ENCODE results near the gene TNKS1BP1. TPM values are rescaled to one million over a fixed set of nuclear protein-coding genes. Genes with fewer than 3 reads are reported as not detected.

Gene TNKS1BP1
- polyA plus RNA-seq, 1 of the 3 experiments (the other 2 are of a cell fraction): 43.3 TPM

DNA sequence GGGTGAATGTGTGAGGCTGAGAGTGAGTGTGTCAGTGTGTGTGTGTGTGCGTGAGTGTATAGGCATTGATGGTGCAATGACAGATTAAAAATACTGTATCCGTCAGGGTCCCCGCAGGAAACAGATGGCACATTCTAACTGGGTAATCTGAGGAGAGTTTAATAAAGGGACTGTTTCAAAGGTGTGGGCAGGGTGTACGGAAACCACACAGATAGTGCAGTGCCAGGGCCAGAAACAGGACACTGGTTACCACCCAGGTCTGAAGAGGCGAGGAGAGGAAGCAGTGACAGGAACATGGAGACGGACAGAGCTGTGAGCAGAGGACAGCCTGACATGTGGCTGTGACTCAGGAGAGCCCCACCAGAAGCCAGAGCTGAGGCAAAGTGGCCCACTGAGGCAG is 29.9 kb upstream of the TNKS1BP1 start:
- Histone ChIP-seq H3K9ac (no peak overlapping the region), H3K79me2 (ENCODE audit: insufficient read depth) (no peaks in the 10 kb centered on the region), H3F3A (replicated peaks; ENCODE audit: insufficient read depth) (no peaks in the 10 kb centered on the region), H3K9me2 (no peaks in the 10 kb centered on the region), H3K4me3 (ENCODE audit: low read depth in 2 of 2, low read length in 1 of 2) (no peak overlapping the region), H3K27me3 (ENCODE audit: insufficient read depth) (peaks cover 4% of the 10 kb centered on the region; the same call in 1 of the 2 replicates), H3K36me3 (replicated peaks in 1 of 2; ENCODE audit: control insufficient read depth in 1 of 2, insufficient read depth in 2 of 2, low read length in 1 of 2) (no peaks in the 10 kb centered on the region), H2AFZ (ENCODE audit: low read depth) (no peak overlapping the region), H3K9me3 (no peaks in the 10 kb centered on the region), H4K20me1 (ENCODE audit: insufficient read depth) (no peaks in the 10 kb centered on the region), H3K27ac (ENCODE audit: low read depth in 2 of 2, low read length in 1 of 2) (no peak overlapping the region), H3K4me1 (ENCODE audit: control insufficient read depth in 1 of 2, insufficient read depth in 2 of 2, low read depth in 1 of 2, low read length in 1 of 2) (peaks cover 0 to under 1% of the 10 kb centered on the region in 2 experiments; a peak in 1 of 4 replicates), H3K4me2 (no peak overlapping the region)
- POLR2A ChIA-PET: no interaction called here
- WGBS (ENCODE audit: low lambda C conversion rate): 75% methylated on average over 6 of the region's 6 CpGs
- TF ChIP-seq POLR2AphosphoS5 (IDR thresholded peaks at IDR 0.05; ENCODE audit: low read depth, low read length) (no peak), RFX5 (IDR thresholded peaks at IDR 0.05; ENCODE audit: low read length) (no peak), RXRA (IDR thresholded peaks at IDR 0.05; ENCODE audit: borderline replicate concordance, low read depth) (no peak), EZH2phosphoT487 (IDR thresholded peaks at IDR 0.05; ENCODE audit: borderline replicate concordance, low read depth) (no peak), RAD21 (IDR thresholded peaks at IDR 0.05; ENCODE audit: low read length) (no peak)
- TF ChIP-seq, protein P1, sequence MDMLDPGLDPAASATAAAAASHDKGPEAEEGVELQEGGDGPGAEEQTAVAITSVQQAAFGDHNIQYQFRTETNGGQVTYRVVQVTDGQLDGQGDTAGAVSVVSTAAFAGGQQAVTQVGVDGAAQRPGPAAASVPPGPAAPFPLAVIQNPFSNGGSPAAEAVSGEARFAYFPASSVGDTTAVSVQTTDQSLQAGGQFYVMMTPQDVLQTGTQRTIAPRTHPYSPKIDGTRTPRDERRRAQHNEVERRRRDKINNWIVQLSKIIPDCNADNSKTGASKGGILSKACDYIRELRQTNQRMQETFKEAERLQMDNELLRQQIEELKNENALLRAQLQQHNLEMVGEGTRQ (IDR thresholded peaks at IDR 0.05; ENCODE audit: borderline replicate concordance, low read depth, low read length): no peak
- CTCF ChIA-PET: no interaction called here
- DNase-seq: no peak

DNA sequence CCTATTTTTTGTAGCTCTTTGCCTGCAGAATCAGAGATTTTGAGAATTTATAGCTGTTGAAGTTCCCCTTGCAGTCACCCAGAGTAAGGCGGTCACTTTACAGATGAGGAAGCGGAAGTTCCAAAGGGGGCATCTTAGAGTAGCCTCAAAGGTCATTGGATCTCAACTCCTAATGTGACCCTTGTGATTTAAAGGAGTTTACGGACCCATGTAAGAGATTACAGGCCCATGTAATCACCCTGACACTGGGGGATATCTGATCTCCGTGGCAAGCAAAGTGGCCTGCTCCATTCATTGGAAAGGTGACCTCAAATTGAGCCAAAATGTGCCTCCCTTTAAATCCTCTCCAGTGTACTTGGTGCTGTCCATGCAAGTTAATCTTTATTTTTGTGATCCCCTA is 29.1 kb upstream of the TNKS1BP1 start:
- DNase-seq: no peak
- H3K9ac ChIP-seq: no peak overlapping the region
- no peaks in the 10 kb centered on the region for H3K9me2 ChIP-seq
- TF ChIP-seq, protein P2, sequence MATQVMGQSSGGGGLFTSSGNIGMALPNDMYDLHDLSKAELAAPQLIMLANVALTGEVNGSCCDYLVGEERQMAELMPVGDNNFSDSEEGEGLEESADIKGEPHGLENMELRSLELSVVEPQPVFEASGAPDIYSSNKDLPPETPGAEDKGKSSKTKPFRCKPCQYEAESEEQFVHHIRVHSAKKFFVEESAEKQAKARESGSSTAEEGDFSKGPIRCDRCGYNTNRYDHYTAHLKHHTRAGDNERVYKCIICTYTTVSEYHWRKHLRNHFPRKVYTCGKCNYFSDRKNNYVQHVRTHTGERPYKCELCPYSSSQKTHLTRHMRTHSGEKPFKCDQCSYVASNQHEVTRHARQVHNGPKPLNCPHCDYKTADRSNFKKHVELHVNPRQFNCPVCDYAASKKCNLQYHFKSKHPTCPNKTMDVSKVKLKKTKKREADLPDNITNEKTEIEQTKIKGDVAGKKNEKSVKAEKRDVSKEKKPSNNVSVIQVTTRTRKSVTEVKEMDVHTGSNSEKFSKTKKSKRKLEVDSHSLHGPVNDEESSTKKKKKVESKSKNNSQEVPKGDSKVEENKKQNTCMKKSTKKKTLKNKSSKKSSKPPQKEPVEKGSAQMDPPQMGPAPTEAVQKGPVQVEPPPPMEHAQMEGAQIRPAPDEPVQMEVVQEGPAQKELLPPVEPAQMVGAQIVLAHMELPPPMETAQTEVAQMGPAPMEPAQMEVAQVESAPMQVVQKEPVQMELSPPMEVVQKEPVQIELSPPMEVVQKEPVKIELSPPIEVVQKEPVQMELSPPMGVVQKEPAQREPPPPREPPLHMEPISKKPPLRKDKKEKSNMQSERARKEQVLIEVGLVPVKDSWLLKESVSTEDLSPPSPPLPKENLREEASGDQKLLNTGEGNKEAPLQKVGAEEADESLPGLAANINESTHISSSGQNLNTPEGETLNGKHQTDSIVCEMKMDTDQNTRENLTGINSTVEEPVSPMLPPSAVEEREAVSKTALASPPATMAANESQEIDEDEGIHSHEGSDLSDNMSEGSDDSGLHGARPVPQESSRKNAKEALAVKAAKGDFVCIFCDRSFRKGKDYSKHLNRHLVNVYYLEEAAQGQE (IDR thresholded peaks at IDR 0.05; ENCODE audit: low read depth, low read length): no peak
- TF ChIP-seq JUND (IDR thresholded peaks at IDR 0.05) (no peak), YY1 (IDR thresholded peaks at IDR 0.05; ENCODE audit: low read depth) (no peak), NFIC (IDR thresholded peaks at IDR 0.05; ENCODE audit: borderline replicate concordance) (no peak), TCF12 (IDR thresholded peaks at IDR 0.05) (no peak), GABPA (IDR thresholded peaks at IDR 0.05; ENCODE audit: low read depth) (no peak), ELF1 (IDR thresholded peaks at IDR 0.05) (no peak), RFX5 (IDR thresholded peaks at IDR 0.05; ENCODE audit: low read length) (no peak), FOXJ3 (CRISPR knock-in tag; IDR thresholded peaks at IDR 0.05) (no peak)
- TF ChIP-seq, protein P3, sequence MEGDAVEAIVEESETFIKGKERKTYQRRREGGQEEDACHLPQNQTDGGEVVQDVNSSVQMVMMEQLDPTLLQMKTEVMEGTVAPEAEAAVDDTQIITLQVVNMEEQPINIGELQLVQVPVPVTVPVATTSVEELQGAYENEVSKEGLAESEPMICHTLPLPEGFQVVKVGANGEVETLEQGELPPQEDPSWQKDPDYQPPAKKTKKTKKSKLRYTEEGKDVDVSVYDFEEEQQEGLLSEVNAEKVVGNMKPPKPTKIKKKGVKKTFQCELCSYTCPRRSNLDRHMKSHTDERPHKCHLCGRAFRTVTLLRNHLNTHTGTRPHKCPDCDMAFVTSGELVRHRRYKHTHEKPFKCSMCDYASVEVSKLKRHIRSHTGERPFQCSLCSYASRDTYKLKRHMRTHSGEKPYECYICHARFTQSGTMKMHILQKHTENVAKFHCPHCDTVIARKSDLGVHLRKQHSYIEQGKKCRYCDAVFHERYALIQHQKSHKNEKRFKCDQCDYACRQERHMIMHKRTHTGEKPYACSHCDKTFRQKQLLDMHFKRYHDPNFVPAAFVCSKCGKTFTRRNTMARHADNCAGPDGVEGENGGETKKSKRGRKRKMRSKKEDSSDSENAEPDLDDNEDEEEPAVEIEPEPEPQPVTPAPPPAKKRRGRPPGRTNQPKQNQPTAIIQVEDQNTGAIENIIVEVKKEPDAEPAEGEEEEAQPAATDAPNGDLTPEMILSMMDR (IDR thresholded peaks at IDR 0.05): no peak
- TF ChIP-seq, protein P4, sequence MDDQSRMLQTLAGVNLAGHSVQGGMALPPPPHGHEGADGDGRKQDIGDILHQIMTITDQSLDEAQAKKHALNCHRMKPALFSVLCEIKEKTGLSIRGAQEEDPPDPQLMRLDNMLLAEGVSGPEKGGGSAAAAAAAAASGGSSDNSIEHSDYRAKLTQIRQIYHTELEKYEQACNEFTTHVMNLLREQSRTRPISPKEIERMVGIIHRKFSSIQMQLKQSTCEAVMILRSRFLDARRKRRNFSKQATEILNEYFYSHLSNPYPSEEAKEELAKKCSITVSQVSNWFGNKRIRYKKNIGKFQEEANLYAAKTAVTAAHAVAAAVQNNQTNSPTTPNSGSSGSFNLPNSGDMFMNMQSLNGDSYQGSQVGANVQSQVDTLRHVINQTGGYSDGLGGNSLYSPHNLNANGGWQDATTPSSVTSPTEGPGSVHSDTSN (IDR thresholded peaks at IDR 0.05): no peak
- no peak overlapping the region for H2AFZ ChIP-seq (ENCODE audit: low read depth)
- no peaks in the 10 kb centered on the region for H4K20me1 ChIP-seq (ENCODE audit: insufficient read depth)
- WGBS (ENCODE audit: low lambda C conversion rate): 72% methylated on average over 4 of the region's 4 CpGs
- peaks cover 0 to 2% of the 10 kb centered on the region in 2 experiments; a peak in 1 of 4 replicates for H3K4me1 ChIP-seq (ENCODE audit: control insufficient read depth in 1 of 2, insufficient read depth in 2 of 2, low read depth in 1 of 2, low read length in 1 of 2)
- H3K4me2 ChIP-seq: no peak overlapping the region
- POLR2A ChIA-PET: no interaction called here
- no peaks in the 10 kb centered on the region for H3K79me2 ChIP-seq (ENCODE audit: insufficient read depth)
- H3K27me3 ChIP-seq (ENCODE audit: insufficient read depth): peaks cover 4% of the 10 kb centered on the region; the same call in 1 of the 2 replicates
- no peak overlapping the region for H3K4me3 ChIP-seq (ENCODE audit: low read depth in 2 of 2, low read length in 1 of 2)
- H3K27ac ChIP-seq (ENCODE audit: low read depth in 2 of 2, low read length in 1 of 2): no peak overlapping the region
- H3K9me3 ChIP-seq: no peaks in the 10 kb centered on the region
- H3F3A ChIP-seq (replicated peaks; ENCODE audit: insufficient read depth): no peaks in the 10 kb centered on the region
- CTCF ChIA-PET: interaction anchor here (1.0 to 1.2 kb wide), 3 partner anchors 70 to 105 kb away, joined by 3 read pairs; no protein-coding TSS in a partner anchor
- H3K36me3 ChIP-seq (replicated peaks in 1 of 2; ENCODE audit: control insufficient read depth in 1 of 2, insufficient read depth in 2 of 2, low read length in 1 of 2): no peaks in the 10 kb centered on the region
